GM12865 (cell line): ENCODE measurements around the gene ERC1.

Experiments
- DNase-seq: peaks from one replicate; pipeline ENCODE4 v3.0.0; 2010; ENCODE audit warnings: low read depth
- H3K4me3 ChIP-seq: 2 replicates; pipeline ENCODE4 v1.5.1; 2011; ENCODE audit warnings: mild to moderate bottlenecking, low read depth, low read length, control low read depth
- CTCF ChIP-seq: IDR thresholded peaks from 2 replicates; pipeline ENCODE4 v1.5.1; 2011; ENCODE audit warnings: low read length, control low read depth, low read depth, inconsistent platforms; ENCODE audit not compliant: insufficient read depth; ENCODE audit errors: missing control alignments

The ERC1 gene

GRCh38 chr12:1466481-1467154 lies 475.6 kb downstream of the ERC1 start:
- DNase-seq: no peak
- H3K4me3 ChIP-seq: no peak overlapping the region
- no peak for TF ChIP-seq CTCF

GRCh38 chr12:1467710-1468109 lies 476.7 kb downstream of the ERC1 start:
- H3K4me3 ChIP-seq: no peak overlapping the region
- DNase-seq: no peak

GRCh38 chr12:1469070-1469469 lies 478.0 kb downstream of the ERC1 start:
- TF ChIP-seq CTCF: no peak
- no peak for DNase-seq
- no peak overlapping the region for H3K4me3 ChIP-seq

More at GRCh38 chr12:1467710-1468109, 476.7 kb downstream of the ERC1 start:
- no peak for TF ChIP-seq CTCF

- TF ChIP-seq CTCF: no peak
- DNase-seq: no peak
- no peak overlapping the region for H3K4me3 ChIP-seq
These were observed 479.0 kb downstream of the ERC1 start for GRCh38 chr12:1470051-1470450.

- DNase-seq: no peak
- TF ChIP-seq CTCF: no peak
- no peak overlapping the region for H3K4me3 ChIP-seq
These were observed 480.2 kb downstream of the ERC1 start for GRCh38 chr12:1471224-1471623.

GRCh38 chr12:1473418-1473817 lies 482.4 kb downstream of the ERC1 start:
- no peak for DNase-seq
- no peak for TF ChIP-seq CTCF
- H3K4me3 ChIP-seq: no peak overlapping the region

GRCh38 chr12:1474041-1474573 lies 483.1 kb downstream of the ERC1 start:
- no peak for DNase-seq
- no peak overlapping the region for H3K4me3 ChIP-seq
- TF ChIP-seq CTCF: no peak
